Measurements from ENCODE around the gene CYSTM1.
"Not testable (repeated sequence)": the region's sequence is repeated elsewhere in the genome, so short reads cannot be mapped to it uniquely, and the experiment has no call there.

CYSTM1 gene

GRCh38 chr5:140178482-140179116 is 3.6 kb downstream of the CYSTM1 start:
- no peak for DNase-seq

- DNase-seq, result no peak
Measured at GRCh38 chr5:140181002-140181483, 6.1 kb downstream of the CYSTM1 start.

DNA sequence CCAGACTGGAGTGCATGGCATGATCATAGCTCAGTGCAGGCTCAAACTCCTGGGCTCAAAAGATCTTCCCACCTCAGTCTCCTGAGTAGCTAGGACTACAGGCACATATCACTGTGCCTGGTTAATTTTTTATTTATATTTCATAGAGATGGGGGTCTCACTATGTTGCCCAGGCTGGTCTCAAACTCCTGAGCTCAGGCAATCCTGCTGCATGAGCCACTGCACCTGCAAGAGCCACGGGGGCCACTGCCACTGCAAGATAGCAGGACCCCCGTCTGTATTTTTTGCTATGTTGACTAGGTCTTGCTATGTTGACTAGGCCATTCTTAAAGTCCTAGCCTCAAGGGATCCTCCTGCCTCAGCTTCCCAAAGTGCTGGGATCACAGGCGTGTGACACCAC is 6.5 kb downstream of the CYSTM1 start:
- DNase-seq, result no peak

DNA sequence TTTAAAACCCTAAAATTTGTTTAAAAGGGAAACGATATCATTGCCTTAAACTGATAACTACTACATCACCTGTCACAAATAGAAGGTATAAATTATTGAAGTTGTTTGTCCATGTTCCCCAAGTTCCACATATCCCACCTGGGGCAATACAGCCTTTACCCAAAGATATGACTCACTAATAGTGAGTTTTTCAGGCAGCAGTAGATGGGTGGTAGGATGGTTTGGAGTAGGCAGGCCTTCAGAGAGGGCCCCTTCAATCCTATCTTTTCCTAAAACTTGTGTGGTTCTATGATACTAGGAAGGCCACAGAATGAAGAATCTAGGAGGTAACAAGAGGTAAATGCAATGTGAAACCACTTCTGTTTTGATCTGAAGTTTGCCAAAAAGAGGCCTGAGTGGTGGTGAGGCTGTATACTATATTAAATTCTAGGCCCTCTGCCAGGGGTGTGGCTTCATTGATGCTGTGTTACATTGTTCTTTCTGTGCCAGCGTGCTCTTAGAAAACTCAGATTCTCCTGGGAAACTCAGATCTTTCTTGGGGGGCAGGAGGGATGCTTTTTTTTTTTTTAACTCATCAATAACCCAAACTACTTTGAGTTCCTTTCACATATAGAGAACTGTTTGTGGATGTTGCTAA is 7.2 kb downstream of the CYSTM1 start:
- no peak for DNase-seq

GRCh38 chr5:140182803-140183367 is 7.9 kb downstream of the CYSTM1 start:
- peak; percentile 78 to 80 (median 79) for DNase-seq

- DNase-seq, result no peak
Measured at GRCh38 chr5:140185409-140185808, 10.4 kb downstream of the CYSTM1 start.

DNA sequence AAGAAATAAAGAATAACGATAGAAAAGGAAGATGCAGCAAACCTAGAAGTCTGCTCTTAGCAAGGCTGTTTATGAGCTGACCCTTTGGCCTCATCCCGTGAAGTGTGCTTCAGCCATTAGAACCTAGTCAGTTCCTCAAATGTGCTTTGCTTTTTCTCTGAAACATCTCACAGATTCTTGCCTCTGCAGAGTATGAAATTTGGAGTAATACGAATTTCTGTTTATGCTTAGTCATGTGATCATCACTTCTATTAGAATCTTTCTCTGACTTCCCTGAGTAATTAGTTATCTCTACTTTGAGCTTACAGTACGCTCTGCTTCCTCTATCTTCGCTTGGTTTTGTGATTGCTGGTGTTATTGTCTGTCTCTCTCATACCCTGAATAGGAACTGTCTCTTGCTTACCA is 11.3 kb downstream of the CYSTM1 start:
- DNase-seq, result peak in 2 of 3 donors; percentile 43 to 51

GRCh38 chr5:140189253-140189652 is 14.3 kb downstream of the CYSTM1 start:
- no peak for DNase-seq

DNA sequence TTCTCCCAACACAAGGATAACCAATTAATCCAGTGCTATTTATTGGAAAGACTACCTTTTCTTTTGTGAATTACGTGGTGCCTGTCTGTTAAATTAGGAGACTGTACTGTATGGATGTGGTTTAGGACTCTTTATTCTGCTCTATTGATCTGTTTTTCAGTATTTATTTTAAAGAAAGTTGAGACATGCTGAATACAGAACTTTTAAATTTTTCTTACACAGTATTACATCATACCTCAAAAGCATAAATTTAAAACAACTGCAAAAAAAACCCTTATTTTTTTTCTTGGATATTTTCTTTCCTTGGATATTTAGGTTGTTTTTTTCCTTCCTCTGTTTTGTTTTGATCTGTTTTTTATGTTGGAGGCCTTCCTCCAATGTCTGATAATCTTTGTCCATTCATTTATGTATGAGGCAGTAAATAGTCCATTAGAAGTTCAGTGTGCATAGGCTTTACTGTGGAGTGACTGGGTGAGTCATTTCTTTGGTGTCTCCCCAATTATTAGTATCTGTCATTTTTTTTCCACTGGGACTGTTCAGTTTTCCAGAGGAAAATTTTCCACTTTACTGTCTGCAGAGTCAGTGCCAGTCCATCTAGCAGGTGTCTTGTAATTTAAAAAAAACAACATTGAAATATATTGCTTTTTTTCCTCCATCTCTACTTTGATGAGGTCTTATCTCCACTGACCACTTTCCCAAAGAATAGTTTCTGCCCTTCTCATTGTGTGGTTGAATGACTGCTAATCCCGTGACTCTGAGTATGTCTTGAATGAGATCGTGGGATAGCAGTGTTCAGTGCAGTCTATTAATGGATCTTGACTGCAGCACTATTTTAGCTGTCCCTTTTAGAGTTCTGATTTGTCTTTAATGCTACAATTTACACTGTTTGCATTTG is 15.2 kb downstream of the CYSTM1 start:
- peak; percentile 60 to 73 (median 60) for DNase-seq

DNA sequence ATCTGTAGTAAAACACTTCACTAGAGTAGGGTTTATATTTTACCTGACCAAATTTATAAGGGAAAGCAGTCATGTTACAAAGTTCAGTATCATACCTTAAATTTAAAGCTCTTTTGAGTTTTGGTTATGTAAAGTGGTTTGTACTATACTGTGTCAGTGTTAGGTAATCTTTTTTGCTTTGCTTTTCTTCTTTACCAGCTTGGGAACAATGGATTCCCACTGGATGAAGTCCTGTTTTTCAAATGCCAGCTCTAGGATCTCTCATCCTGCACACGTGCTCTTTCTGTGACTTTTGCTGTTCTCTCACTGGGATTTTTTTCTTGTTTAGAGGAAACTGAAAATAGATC is 15.9 kb downstream of the CYSTM1 start:
- DNase-seq, result no peak

GRCh38 chr5:140192715-140193430 is 17.9 kb downstream of the CYSTM1 start:
- DNase-seq, result no peak

DNA sequence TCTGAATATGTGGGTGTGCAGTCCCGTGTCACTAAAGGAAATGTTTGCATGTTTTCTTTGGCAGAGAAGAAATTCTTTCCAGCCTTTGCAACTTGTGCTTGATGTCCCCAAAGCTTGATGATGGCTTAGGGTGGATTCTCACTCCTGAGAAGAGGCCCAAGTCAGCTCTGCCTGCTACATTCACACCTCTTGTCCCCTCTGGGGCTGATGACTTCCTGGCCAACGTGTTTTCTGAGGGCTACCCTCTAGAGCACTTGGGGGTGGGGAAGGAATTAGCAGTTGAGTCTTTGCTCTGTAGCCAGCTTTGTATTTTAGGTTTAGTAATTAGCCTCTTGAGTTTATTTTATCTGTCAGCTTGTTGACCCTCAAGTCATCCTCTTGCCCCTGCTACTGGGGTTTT is 19.7 kb downstream of the CYSTM1 start:
- no peak for DNase-seq

DNA sequence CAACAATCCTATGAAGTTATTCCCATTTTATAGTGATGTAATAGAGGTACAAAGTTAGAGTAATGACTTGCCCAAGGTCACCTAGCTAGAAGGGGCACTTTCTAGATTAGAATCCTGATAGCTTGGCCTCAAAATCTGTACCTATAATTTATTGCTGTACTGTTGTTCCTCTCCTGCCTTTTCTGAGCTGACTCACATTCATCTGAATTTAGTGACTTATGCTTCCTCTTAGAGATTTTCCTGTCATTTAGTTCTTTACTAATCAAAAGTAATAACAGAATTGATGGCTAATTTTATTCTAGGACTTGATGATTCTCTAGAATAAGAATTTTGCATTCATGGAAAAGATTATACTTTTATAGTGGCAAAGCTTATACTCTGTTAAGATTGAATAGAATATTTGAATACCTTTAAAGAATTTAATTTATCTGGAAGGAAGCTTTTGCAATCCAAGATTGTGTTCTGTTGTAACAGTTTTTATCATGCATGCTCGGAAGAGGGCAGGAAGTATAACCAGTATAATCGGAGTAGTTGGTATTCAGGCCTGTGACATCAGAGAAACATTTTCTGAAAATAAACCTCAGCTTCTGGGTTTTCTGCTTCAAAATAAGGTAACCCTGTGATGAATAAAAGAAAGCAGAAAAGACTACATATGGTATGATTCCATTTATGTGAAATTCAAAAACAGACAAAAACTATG is 21.3 kb downstream of the CYSTM1 start:
- DNase-seq, result peak; percentile 36 to 62 (median 58)

- no peak for DNase-seq
Measured at GRCh38 chr5:140197023-140197422, 22.0 kb downstream of the CYSTM1 start.

GRCh38 chr5:140198915-140199314 is 23.9 kb downstream of the CYSTM1 start:
- DNase-seq, result not testable (repeated sequence)

- no peak for DNase-seq
Measured at GRCh38 chr5:140202078-140202477, 27.1 kb downstream of the CYSTM1 start.

DNA sequence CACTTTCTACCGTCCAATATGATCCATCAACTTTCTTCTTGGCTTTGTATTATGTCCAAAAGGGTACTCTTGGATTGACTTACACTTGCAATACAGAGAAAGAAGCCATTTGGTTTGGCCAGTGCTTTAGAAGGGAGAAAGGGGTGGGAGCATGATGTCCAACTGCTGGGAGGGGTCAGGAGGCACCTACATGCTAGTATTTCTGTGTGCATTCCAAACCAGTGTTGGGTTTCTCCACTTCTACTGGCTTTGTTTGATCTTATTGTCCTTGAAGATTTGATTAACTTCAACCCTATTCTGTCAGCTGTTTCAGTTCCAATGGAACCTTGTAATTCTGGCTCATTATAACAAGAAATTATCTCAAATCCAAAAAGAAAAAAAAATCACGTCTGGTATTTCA is 27.6 kb downstream of the CYSTM1 start:
- no peak for DNase-seq

DNA sequence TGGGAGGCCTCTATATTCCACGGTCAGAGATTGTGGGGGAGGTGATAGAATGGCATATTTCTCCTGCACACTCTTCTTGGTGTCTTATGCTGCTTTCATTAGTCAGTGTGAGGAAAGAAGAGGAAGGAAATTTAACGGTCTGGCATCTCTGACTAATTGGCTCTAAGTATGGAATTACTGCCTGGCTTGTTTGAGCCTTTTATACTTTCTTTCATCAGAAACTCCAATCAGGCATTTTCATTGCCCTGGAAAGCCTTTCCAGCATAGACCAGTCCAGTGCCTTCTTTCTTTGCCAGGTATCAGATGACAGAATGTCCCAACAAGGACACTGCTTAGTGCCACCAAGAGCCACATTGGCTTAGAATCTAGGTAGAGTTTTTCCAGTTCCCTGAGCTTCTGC is 30.2 kb downstream of the CYSTM1 start:
- DNase-seq, result peak; percentile 58 to 82 (median 79)

GRCh38 chr5:140205952-140206351 is 31.0 kb downstream of the CYSTM1 start:
- DNase-seq, result peak in 1 of 3 donors; percentile 16

DNA sequence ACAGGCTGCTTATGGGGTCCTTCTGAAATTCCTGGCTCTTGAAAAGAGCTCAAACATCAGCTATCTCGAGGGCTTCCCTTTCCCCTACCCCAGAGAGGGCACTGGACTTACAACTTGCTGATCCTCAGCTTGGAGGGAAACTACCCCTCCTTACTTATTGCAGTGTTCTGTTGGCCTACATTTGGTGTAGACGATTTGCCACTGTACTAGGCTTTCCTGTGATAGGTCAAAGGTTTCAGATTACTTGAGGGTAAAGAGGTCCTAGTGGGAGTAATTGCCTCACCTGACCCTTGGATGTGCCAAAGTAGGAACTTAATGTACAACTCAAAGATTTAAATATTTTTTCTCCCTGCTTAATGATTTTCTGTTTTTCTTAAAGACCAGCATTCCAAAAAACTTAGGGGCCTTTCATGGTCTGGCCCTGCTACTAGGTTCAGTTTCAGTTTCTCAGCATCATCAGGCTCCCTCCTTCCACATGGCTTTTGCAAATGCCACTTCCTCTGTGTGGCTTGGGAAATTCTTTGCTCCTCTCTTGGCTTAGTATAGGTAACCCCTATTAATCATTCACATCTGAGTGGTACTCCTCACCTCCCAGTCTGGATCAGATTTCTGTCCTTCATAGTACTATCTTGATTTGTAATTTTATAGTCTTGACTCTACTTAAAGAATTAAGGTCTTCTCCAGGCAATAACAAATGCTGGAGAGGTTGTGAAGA is 32.4 kb downstream of the CYSTM1 start:
- DNase-seq, result peak; percentile 66 to 78 (median 71)

DNA sequence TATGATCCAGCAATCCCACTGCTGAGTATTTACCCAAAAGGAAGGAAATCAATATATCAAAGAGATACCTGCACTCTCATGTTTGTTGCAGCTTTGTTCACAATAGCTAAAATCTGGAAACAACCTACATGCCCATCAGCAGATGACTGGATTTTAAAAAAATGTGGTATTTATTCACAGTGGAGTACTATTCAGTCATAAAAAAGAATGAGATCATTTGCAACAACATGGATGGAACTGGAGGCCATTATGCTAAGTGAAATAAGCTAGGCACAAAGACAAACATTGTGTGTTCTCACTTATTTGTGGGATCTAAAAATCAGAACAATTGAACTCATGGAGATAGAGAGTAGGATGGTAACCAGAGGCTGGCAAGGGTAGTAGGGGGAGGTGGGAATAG is 33.1 kb downstream of the CYSTM1 start:
- DNase-seq, result peak in 1 of 3 donors; percentile 18

Data from suppressor macrophage treated with lipopolysaccharide for 1 hour (primary cell).